ENCODE measurements around the gene SNAI1. TPM values are rescaled to one million over a fixed set of nuclear protein-coding genes. Genes with fewer than 3 reads are reported as not detected.

SNAI1 gene
- polyA plus RNA-seq, 1 donor from 2014 or later, result 0.63 TPM

DNA sequence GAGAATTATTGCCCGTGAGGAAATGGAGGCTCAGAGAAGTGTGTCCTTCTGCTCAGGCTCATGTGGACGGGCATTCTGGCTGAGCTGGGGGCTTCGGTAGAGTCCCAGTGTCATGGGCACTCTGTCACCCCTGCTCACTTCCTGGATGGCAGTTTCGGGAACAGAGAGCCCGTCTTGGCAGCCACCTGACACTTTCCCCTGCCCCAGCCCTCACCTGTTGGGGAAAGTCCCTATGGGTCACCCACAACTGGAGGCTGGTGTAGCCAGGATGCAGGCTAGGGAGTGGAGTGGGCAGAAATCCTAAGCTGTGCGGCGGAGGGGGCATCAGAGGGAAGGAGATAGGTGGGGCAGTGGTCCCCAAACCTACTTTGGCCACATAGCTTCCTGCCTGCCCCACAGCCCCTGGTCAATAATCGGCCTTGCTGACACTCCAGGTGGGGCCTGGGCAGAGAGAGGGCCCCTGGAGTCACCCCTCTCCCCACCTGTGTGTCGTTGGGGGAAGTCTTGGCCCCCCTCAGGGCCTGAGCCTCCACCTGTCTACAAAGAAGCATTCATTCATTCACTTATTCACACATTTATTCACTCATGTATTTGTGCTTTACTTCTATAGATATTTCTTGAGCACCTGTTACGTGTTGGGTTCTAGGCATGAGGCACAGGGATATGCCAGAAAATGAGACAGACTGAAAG lies 40.5 kb downstream of the SNAI1 start:
- Mint-ChIP-seq H3K27ac (peak overlapping the region in 1 of 3 donors; percentile 85), H3K4me1 (peaks cover 0 to 9% (median 0%) of the 10 kb centered on the region in 3 donors), H3K36me3 (peaks cover 2% of the 10 kb centered on the region), H3K27me3 (peaks cover 2% of the 10 kb centered on the region), H3K9me3 (no peaks in the 10 kb centered on the region), H3K4me3 (peak overlapping the region in 1 of 4 donors; percentile 63)

GRCh38 chr20:50026746-50027575 lies 44.2 kb downstream of the SNAI1 start:
- H3K27me3 Mint-ChIP-seq, result peaks cover 2% of the 10 kb centered on the region
- H3K4me3 Mint-ChIP-seq, result no peak overlapping the region
- H3K4me1 Mint-ChIP-seq, result peaks cover 0 to 10% (median 0%) of the 10 kb centered on the region in 3 donors
- H3K36me3 Mint-ChIP-seq, result peaks cover 6% of the 10 kb centered on the region
- H3K9me3 Mint-ChIP-seq, result no peaks in the 10 kb centered on the region
- no peak overlapping the region for H3K27ac Mint-ChIP-seq

GRCh38 chr20:50027611-50028105 lies 44.9 kb downstream of the SNAI1 start:
- H3K27ac Mint-ChIP-seq, result no peak overlapping the region
- H3K27me3 Mint-ChIP-seq, result no peaks in the 10 kb centered on the region
- H3K36me3 Mint-ChIP-seq, result peaks cover 6% of the 10 kb centered on the region
- no peaks in the 10 kb centered on the region for H3K9me3 Mint-ChIP-seq
- H3K4me3 Mint-ChIP-seq, result no peak overlapping the region
- peaks cover 0 to 10% (median 0%) of the 10 kb centered on the region in 3 donors for H3K4me1 Mint-ChIP-seq

DNA sequence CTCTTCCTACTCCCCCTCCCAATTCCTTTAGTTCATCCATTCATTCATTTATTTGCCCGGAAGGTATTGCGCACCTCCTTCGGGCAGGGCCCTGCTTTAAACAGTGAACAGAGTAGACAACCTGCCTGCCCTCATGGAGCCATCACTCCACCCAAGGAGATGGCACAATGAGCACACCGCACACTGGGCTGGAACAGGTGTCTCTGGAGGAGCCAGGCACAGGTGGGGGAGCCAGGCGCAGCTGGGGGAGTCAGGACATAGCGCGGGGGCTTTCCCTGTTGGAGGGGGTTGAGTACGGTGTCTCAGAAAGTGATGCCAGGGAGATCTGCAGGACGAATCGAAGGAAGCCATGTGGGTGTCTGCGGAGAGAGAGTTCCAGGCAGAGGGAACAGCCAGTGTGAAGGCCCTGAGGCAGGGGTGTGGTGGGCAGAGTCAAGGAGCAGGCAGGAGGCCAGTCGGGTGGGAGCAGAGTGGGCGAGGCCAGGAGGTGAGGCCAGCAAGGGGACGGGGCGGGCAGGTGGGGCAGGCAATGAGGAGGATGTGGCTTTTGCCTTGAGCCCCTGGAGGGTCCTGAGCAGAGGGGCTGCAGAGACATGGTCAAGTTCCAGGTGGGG lies 46.4 kb downstream of the SNAI1 start:
- peaks cover 0 to 2% (median 0%) of the 10 kb centered on the region in 3 donors for H3K4me1 Mint-ChIP-seq
- H3K4me3 Mint-ChIP-seq, result no peak overlapping the region
- no peak overlapping the region for H3K27ac Mint-ChIP-seq
- no peaks in the 10 kb centered on the region for H3K9me3 Mint-ChIP-seq
- H3K36me3 Mint-ChIP-seq, result peaks cover 3% of the 10 kb centered on the region
- no peaks in the 10 kb centered on the region for H3K27me3 Mint-ChIP-seq

DNA sequence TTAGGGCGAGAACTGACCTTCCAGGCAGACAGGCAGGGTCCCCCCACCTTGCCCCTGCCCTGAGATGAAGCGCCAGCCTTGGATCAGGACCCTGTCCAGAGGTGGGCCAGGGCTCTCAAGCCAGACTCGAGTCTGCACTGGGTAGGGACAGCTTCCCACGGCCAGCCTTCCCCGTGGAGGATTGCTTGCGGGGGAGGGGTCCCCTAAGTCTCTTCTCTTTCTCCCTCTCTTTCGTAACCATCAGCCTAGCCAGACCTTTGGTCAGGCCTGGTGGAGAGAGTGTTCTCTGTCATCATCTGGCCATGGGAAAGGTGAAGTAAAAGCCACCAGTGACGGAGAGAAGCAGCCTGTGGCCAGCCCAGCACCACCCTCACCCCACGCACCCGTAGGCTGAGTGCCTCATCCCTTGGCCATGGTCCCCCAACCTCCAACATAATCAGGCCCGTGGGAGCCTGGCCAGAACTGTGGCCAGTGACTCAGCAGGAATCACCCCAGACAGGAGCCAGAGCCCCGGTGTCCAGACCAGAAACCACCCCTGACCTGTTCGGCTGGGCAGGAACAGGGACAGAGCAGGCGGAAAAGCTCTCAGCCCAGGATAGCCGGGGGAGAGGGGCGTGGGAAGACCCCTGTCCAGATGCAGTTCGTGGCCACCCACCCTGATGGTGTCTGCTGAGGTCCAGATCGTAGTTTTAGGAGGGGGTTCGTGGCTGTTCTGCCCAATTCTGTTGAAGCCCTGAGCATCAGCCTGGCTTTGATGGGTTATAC lies 47.1 kb downstream of the SNAI1 start:
- H3K36me3 Mint-ChIP-seq, result peaks cover 3% of the 10 kb centered on the region
- H3K27ac Mint-ChIP-seq, result no peak overlapping the region
- H3K4me3 Mint-ChIP-seq, result no peak overlapping the region
- no peaks in the 10 kb centered on the region for H3K9me3 Mint-ChIP-seq
- H3K4me1 Mint-ChIP-seq, result peaks cover 0 to 2% (median 0%) of the 10 kb centered on the region in 3 donors
- no peaks in the 10 kb centered on the region for H3K27me3 Mint-ChIP-seq

DNA sequence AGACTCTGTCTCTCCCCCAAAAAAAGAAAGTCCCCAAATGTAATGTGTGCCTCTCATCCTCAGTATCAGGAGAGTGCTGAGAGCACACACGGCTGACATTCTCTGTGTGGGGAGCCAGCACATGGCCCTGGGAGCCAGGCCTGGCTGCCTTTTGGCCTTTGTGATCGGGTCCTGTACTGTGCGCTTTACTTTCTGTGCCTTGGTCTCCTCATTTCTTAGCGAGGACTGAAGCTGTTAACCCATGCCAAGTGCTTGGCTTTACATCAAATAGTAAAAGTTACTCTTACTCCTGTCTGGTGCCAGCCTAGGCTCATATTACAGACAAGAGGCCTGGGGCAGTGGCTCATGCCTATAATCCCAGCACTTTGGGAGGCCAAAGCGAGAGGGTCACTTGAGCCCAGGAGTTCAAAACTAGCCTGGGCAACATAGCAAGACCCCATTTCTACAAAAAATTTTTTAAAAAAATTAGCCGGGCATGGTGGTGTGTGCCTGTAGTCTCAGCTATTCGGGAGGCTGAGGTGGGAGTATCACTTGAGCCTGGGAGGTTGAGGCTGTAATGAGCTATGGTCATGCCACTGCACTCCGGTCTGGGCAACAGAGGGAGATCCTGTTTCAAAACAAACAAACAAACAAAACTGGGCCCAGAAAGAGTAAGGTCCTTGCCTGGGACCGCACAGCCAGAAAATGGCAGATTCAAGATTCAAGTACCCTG lies 50.3 kb downstream of the SNAI1 start:
- Mint-ChIP-seq H3K4me3 (no peak overlapping the region), H3K27ac (no peak overlapping the region), H3K36me3 (peaks cover 3% of the 10 kb centered on the region), H3K4me1 (peaks cover 0 to 2% (median 0%) of the 10 kb centered on the region in 3 donors), H3K27me3 (no peaks in the 10 kb centered on the region), H3K9me3 (no peaks in the 10 kb centered on the region)

DNA sequence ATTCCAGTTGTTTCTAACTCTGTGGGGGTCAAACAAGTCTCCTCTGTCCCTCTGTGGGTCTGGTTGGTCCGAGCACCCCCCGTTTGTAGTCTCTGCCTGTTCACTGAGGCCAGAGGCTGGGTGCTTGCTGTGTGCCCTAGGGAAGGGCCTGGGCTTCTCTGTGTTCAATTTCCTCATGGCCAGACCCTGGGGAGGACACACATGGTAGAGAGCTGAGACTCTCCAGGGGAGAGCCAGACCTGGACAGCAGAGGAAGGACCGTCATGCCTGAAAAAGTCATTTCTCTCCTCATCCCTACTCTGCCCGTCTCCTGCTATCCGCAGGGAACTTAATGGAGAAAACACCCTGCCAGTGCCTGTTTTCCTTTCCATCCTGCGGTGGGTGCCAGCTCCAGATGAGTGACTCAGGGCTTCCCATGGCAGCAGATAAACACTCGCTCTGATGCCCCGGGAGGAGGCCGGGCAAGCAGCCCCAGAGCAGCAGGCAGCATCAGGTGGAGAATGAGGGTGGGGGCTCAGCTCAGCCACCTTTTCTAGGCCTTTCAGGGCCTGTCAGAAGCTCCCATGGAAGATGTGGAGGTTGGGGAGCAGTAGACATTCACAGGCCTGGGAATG lies 51.9 kb downstream of the SNAI1 start:
- no peak overlapping the region for H3K4me3 Mint-ChIP-seq
- no peaks in the 10 kb centered on the region for H3K9me3 Mint-ChIP-seq
- peaks cover 2% of the 10 kb centered on the region for H3K36me3 Mint-ChIP-seq
- H3K27ac Mint-ChIP-seq, result no peak overlapping the region
- no peaks in the 10 kb centered on the region for H3K27me3 Mint-ChIP-seq
- H3K4me1 Mint-ChIP-seq, result peaks cover 0 to 4% (median 2%) of the 10 kb centered on the region in 3 donors

DNA sequence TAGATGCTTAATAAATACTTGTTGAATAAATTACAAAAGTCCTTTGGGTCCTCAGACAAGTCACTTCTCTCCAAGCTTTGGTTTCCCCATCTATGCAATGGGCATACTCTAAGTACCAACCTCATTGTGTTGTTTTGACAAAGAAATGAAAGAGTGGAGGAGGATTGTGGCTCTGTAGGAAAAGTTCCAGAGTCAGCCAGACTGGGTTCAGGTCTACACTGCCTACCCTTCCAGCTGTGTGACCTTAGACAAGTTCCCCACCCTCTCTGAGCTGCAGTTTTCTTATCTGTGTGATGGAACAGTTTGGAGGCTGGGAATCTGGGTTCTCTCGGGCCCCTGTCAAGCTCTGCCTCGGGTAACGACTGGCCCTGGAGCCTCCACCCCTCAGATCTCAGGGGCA lies 53.9 kb downstream of the SNAI1 start:
- Mint-ChIP-seq H3K36me3 (no peaks in the 10 kb centered on the region), H3K27me3 (no peaks in the 10 kb centered on the region), H3K4me3 (no peak overlapping the region), H3K9me3 (no peaks in the 10 kb centered on the region), H3K27ac (no peak overlapping the region), H3K4me1 (peaks cover 6 to 11% (median 10%) of the 10 kb centered on the region in 3 donors)

GRCh38 chr20:50037123-50037522 lies 54.3 kb downstream of the SNAI1 start:
- Mint-ChIP-seq H3K4me3 (no peak overlapping the region), H3K4me1 (peaks cover 6 to 11% (median 10%) of the 10 kb centered on the region in 3 donors), H3K27me3 (no peaks in the 10 kb centered on the region), H3K36me3 (no peaks in the 10 kb centered on the region), H3K27ac (no peak overlapping the region), H3K9me3 (no peaks in the 10 kb centered on the region)

- no peak overlapping the region for H3K4me3 Mint-ChIP-seq
- peaks cover 6 to 11% (median 10%) of the 10 kb centered on the region in 3 donors for H3K4me1 Mint-ChIP-seq
- H3K27me3 Mint-ChIP-seq, result no peaks in the 10 kb centered on the region
- H3K9me3 Mint-ChIP-seq, result no peaks in the 10 kb centered on the region
- H3K36me3 Mint-ChIP-seq, result no peaks in the 10 kb centered on the region
- no peak overlapping the region for H3K27ac Mint-ChIP-seq
Measured at GRCh38 chr20:50037575-50037974, 54.8 kb downstream of the SNAI1 start.

GRCh38 chr20:50038169-50038568 lies 55.4 kb downstream of the SNAI1 start:
- no peaks in the 10 kb centered on the region for H3K27me3 Mint-ChIP-seq
- no peak overlapping the region for H3K27ac Mint-ChIP-seq
- H3K36me3 Mint-ChIP-seq, result no peaks in the 10 kb centered on the region
- H3K4me1 Mint-ChIP-seq, result peaks cover 6 to 11% (median 10%) of the 10 kb centered on the region in 3 donors
- no peak overlapping the region for H3K4me3 Mint-ChIP-seq
- no peaks in the 10 kb centered on the region for H3K9me3 Mint-ChIP-seq
